Pancreas (tissue), 10 donors: Measurements from ENCODE around the gene GRIN3B. TPM values are rescaled to one million over a fixed set of nuclear protein-coding genes. Genes with fewer than 3 reads are reported as not detected.
A peak's percentile ranks its signal among the peaks of the same experiment; 100 is the strongest.

Experiments used
- ATAC-seq, 4 donors: fragments of 200-7000 bp; cut with Tn5 transposase; one replicate each; pipeline versions ENCODE4 v1.8.0 to v1.9.1; 2020; ENCODE audit warnings: mild to moderate bottlenecking in 4 of 4, moderate library complexity in 4 of 4
- DNase-seq, 6 donors: peaks; one replicate each; pipeline ENCODE4 v3.0.0-alpha.2; 2020
- FAIRE-seq: peaks from 2 replicates; lab custom pipeline; 2012; peaks lifted over from hg19 to GRCh38; lab: Jason Lieb, UNC
- H3K27ac ChIP-seq, 4 donors: fragments of 200-600 bp; sonication (generic); 1 replicate in 3 of 4; 2 replicates in 1 of 4; pipeline versions ENCODE4 v1.5.0 to v1.8.0; 2020
- H3K27me3 ChIP-seq, 4 donors: fragments of 200-600 bp; one replicate each; pipeline ENCODE4 v1.8.0; 2021
- H3K36me3 ChIP-seq, 3 donors: fragments of 200-600 bp; sonication (generic) in 1 of 3; one replicate each; pipeline versions ENCODE4 v1.5.0 to v1.8.0; 2020 to 2021
- H3K4me1 ChIP-seq, 3 donors: fragments of 200-600 bp; one replicate each; pipeline ENCODE4 v1.8.0; 2021
- H3K4me3 ChIP-seq, 4 donors: fragments of 200-600 bp; sonication (generic) in 2 of 4; one replicate each; pipeline versions ENCODE4 v1.5.0 to v1.8.0; 2020 to 2021
- H3K9me3 ChIP-seq, 4 donors: fragments of 200-600 bp; one replicate each; pipeline ENCODE4 v1.8.0; 2021
- WGBS, 2 donors: extraction: QIAGEN DNeasy Blood & Tissue Kit; methylation state at CpG; one replicate each; pipeline ENCODE4 v1.1.7; 2013; 5-methylcytosine and 5-hydroxymethylcytosine counted together
- intact Hi-C, 3 donors: fragments of 100-400 bp; cut with DNase I; formaldehyde crosslinking; loops; one replicate each; pipeline versions ENCODE4 v1.11.1 to v1.14.2; 2022
- polyA plus RNA-seq, 2 donors: library from polyadenylated mRNA; stranded (reverse); fragments of 200-250 nt; gene quantifications; one replicate each; pipeline ENCODE4 v1.2.3, GENCODE V29; 2013
- total RNA-seq, 6 donors: library from RNA; stranded (reverse); fragmentation: NEBNext Ultra II Directional in 4 of 6; extraction: Animal tissue kit (Norgen Biotek cat#: 25700) in 4 of 6; gene quantifications; one replicate each; pipeline versions ENCODE4 v1.2.1 to v1.2.4, GENCODE V29; 2021 to 2023
- TF ChIP-seq, protein P1 (sequence below), 4 donors: fragments of 200-600 bp; sonication (generic) in 3 of 4; IDR thresholded peaks; one replicate each; pipeline versions ENCODE4 v1.5.0 to v1.8.0; 2021; ENCODE audit warnings: antibody characterized with exemption in 4 of 4
- donor health status: healthy with polysubstance abuse.
- donor health status: DM: no; HTN: no; CAD: no; lungs with moderate emphysema.
- donor health status: DM: no; HTN: no; CAD: no.
- donor health status: control.
- donor health status: control.
- donor health status: Bipolar disorder and iron deficiency.
- donor health status: DM: yes; HTN: yes; CAD: no.
- donor health status: DM: no; HTN: no; CAD: no.
- donor health status: DM: no; HTN: no; CAD: no.
- donor health status: DM: yes; HTN: yes; CAD: no.

The GRIN3B gene
- total and polyA plus RNA-seq, 8 donors: 0.08 to 0.09 TPM; not detected in 6

DNA sequence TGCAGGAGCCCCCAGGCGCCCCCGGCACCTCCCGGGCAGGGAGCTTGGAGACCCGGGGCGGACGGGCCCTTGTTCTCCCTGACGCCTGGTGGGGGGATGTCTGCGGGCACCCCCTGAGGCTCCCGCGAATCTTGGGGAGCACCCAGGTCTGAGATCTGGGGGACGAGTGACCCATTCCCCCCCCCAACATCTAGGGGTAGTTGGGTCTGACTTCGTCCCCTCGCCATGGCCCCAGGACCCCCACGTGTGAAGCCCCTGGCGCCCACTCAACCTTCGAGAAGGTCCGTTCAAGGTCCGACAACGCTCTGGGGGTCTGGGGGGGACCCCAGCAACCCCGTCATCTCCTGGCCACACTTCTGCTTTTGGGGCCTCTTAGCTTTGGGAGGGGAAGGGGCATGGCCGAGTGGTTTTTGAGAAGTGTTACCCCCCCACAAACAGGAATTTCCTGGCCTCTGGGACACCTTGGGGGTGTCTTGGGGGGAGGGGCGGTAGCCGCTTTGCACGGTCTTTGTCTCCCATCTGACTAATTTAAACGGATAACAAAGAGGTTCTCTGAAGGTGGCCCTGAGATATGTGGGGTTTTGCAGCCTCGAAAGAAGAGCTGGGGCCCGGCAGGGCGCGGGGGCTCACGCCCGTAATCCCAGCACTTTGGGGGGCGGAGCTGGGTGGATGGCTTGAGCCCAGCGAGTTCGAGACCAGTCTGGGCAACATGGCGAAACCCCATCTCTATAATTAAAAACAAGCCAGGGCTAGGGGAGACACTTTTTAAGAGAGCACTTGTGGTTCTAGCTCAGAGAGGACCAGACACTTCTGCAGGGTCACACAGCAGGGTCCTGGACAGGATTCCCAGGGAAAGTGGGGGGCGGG is 26.8 kb downstream of the GRIN3B start:
- DNase-seq: peak in 3 of 6 donors; percentile 40 to 67 (median 54)
- Histone ChIP-seq H3K27ac (peak overlapping the region; percentile 68 to 94 (median 82)), H3K9me3 (no peaks in the 10 kb centered on the region), H3K4me3 (peak overlapping the region; percentile 52 to 85 (median 76)), H3K4me1 (no peaks in the 10 kb centered on the region), H3K36me3 (peaks cover 0 to 1% (median 0%) of the 10 kb centered on the region in 3 donors), H3K27me3 (no peaks in the 10 kb centered on the region)
- no peak for FAIRE-seq
- ATAC-seq: peak; percentile 4 to 20 (median 14)
- TF ChIP-seq, protein P1, sequence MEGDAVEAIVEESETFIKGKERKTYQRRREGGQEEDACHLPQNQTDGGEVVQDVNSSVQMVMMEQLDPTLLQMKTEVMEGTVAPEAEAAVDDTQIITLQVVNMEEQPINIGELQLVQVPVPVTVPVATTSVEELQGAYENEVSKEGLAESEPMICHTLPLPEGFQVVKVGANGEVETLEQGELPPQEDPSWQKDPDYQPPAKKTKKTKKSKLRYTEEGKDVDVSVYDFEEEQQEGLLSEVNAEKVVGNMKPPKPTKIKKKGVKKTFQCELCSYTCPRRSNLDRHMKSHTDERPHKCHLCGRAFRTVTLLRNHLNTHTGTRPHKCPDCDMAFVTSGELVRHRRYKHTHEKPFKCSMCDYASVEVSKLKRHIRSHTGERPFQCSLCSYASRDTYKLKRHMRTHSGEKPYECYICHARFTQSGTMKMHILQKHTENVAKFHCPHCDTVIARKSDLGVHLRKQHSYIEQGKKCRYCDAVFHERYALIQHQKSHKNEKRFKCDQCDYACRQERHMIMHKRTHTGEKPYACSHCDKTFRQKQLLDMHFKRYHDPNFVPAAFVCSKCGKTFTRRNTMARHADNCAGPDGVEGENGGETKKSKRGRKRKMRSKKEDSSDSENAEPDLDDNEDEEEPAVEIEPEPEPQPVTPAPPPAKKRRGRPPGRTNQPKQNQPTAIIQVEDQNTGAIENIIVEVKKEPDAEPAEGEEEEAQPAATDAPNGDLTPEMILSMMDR (IDR thresholded peaks at IDR 0.05): no peak
- WGBS, 2 donors: 3% methylated on average over 35 to 36 of the region's 36 CpGs
- intact Hi-C loops: no loop called here

DNA sequence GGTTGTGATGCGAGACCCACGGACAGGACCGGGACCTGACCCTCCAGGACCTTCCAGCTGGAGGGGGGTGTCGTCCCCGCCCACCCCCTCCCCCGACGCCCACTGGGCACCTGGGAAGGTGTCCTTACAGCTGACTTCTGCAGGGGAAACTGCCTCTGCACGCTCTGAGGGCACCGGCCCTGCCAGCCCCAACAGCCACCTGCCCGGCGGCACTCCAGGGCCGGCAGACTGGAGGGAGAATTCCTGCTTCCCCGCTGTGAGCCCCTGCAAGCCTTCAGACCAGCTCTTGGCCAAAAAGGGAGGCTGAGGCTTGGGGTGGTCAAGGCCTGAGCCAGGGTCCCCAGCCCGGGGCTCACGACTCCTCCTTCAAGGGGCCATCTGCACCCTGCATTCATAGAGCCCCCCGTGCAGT is 27.4 kb downstream of the GRIN3B start:
- Histone ChIP-seq H3K9me3 (no peaks in the 10 kb centered on the region), H3K27me3 (no peaks in the 10 kb centered on the region), H3K27ac (peak overlapping the region; percentile 47 to 94 (median 82)), H3K4me3 (peak overlapping the region; percentile 52 to 85 (median 76)), H3K4me1 (no peaks in the 10 kb centered on the region), H3K36me3 (peaks cover 0 to 8% (median 0%) of the 10 kb centered on the region in 3 donors)
- ATAC-seq (peak; percentile 10 to 28 (median 20)), FAIRE-seq (no peak), DNase-seq (peak in 3 of 6 donors; percentile 40 to 81 (median 58))
- intact Hi-C loops: no loop called here
- 6% methylated on average over 15 to 16 of the region's 16 CpGs for WGBS, 2 donors
- TF ChIP-seq, protein P1 (IDR thresholded peaks at IDR 0.05): no peak

DNA sequence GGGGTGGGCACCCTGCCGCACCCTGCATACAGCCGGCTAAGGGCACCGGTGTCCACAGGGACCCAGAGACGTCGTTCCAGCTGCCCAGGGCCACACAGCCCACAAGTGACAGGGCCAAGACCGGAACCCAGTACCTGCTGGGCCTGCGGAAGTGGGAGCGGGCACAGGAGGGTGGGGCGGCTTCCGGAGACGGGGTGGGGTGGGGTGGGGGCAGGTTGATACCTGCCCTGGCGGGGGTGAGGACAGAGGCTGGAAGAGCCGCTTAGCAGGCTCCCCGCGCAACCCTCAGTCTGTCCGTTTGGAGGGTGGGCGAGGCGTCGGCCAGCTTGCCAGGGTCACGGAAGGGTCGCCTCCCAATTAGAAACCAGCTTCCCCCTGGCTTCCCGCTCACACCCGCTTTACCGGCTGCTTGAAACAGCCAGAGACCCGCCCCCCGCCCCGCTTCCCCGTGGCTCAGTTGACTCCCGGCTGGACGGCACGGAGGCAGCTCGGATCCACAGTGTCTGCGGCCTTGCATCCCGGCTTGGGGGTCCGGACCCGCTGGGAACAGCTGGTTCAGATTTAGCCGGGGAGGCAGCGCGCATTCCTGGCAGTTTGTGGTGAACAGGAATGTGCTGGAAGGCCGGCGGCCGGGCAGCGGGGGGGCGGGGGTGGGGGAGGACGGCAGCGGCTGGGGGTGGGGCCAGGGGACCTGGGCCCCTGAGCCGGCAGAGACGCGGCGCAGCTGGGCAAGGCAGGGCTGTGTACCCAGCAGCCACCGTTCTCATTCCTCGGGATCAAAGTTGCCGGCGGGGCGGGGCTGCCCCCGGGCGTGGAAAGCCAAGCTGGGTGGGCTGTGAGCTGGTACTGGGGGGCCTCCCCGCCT is 28.1 kb downstream of the GRIN3B start:
- no peaks in the 10 kb centered on the region for H3K27me3 ChIP-seq
- ATAC-seq (peak; percentile 75 to 79 (median 78)), FAIRE-seq (no peak), DNase-seq (peak; percentile 71 to 89 (median 80))
- H3K9me3 ChIP-seq: no peaks in the 10 kb centered on the region
- H3K4me1 ChIP-seq: no peaks in the 10 kb centered on the region
- peak overlapping the region; percentile 52 to 85 (median 76) for H3K4me3 ChIP-seq
- peak overlapping the region; percentile 47 to 94 (median 82) for H3K27ac ChIP-seq
- H3K36me3 ChIP-seq: peaks cover 0 to 13% (median 0%) of the 10 kb centered on the region in 3 donors
- intact Hi-C loops: no loop called here
- TF ChIP-seq, protein P1 (IDR thresholded peaks at IDR 0.05): no peak
- 2 to 3% methylated on average over 50 to 58 of the region's 58 CpGs for WGBS, 2 donors

DNA sequence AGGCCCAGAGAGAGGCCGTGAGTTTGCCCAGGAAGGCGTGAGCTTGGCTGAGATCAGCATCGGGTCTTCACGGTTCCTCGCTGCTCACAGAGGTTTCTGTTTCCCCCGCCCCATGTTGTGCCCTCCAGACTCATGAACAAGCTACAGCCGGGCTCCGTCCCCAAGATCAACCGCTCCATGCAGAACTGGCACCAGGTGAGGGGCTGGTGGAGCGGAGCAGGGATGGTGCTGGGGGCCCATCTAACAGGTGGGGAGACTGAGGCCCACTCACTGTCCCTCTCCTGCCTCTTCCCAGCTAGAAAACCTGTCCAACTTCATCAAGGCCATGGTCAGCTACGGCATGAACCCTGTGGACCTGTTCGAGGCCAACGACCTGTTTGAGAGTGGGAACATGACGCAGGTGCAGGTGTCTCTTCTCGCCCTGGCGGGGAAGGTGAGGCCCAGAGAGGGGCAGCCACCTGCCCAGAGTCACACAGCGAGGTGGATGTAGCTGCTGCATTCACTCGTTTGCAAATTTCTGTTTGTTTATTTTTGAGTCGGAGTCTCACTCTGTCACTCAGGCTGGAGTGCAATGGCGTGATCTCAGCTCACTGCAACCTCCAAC is 32.1 kb downstream of the GRIN3B start:
- Histone ChIP-seq H3K27ac (no peak overlapping the region), H3K27me3 (no peaks in the 10 kb centered on the region), H3K4me1 (no peaks in the 10 kb centered on the region), H3K4me3 (no peak overlapping the region), H3K9me3 (no peaks in the 10 kb centered on the region), H3K36me3 (peaks cover 0 to 13% (median 0%) of the 10 kb centered on the region in 3 donors)
- ATAC-seq (no peak), FAIRE-seq (no peak), DNase-seq (no peak)
- 81 to 86% methylated on average over 20 of the region's 20 CpGs for WGBS, 2 donors
- TF ChIP-seq, protein P1 (IDR thresholded peaks at IDR 0.05): no peak
- intact Hi-C loops: no loop called here
